Lower leg skin (tissue), 4 donors: Measurements from ENCODE around the gene RAP2A. TPM values are rescaled to one million over a fixed set of nuclear protein-coding genes. Genes with fewer than 3 reads are reported as not detected.

Experiments used
- DNase-seq, 2 donors: peaks; one replicate each; pipeline ENCODE4 v3.0.0-alpha.2; 2019; ENCODE audit warnings: low spot score in 2 of 2
- H3K4me3 ChIP-seq: fragments of 200-600 bp; sonication (generic); 2 replicates; pipeline ENCODE4 v1.5.1; 2017; ENCODE audit warnings: mild to moderate bottlenecking, low read depth; ENCODE audit not compliant: poor library complexity, severe bottlenecking
- POLR2A ChIP-seq, 2 donors: fragments of 450-650 bp; IDR thresholded peaks; one replicate each; pipeline ENCODE4 v1.6.1; 2016 to 2017; ENCODE audit warnings: antibody characterized with exemption in 2 of 2, mild to moderate bottlenecking in 1 of 2, moderate library complexity in 1 of 2
- WGBS, 2 donors: methylation state at CpG; one replicate each; pipeline ENCODE4 v1.1.5; 2018; 5-methylcytosine and 5-hydroxymethylcytosine counted together
- intact Hi-C: fragments of 100-400 bp; cut with DNase I; formaldehyde crosslinking; loops from one replicate; pipeline ENCODE4 v1.15.0; 2023; ENCODE audit warnings: low total_unique reads
- total RNA-seq, 4 donors: library from RNA; depleted of rRNA; stranded (reverse); fragments of >200 nt; gene quantifications; one replicate each; pipeline ENCODE4 v1.1.0, GENCODE V29; 2016
- TF ChIP-seq, protein P1 (sequence below), 3 donors: fragments of 450-650 bp; IDR thresholded peaks; one replicate each; pipeline ENCODE4 v1.5.1; 2016; ENCODE audit warnings: antibody characterized with exemption in 3 of 3, mild to moderate bottlenecking in 3 of 3, moderate library complexity in 2 of 3

Gene RAP2A
- total RNA-seq, 4 donors from 2014 or later = 8.4 to 14.8 (median 10.3) TPM

GRCh38 chr13:97456047-97456446 is 22.1 kb downstream of the RAP2A start:
- TF ChIP-seq POLR2A (IDR thresholded peaks at IDR 0.05) = no peak
- TF ChIP-seq, protein P1, sequence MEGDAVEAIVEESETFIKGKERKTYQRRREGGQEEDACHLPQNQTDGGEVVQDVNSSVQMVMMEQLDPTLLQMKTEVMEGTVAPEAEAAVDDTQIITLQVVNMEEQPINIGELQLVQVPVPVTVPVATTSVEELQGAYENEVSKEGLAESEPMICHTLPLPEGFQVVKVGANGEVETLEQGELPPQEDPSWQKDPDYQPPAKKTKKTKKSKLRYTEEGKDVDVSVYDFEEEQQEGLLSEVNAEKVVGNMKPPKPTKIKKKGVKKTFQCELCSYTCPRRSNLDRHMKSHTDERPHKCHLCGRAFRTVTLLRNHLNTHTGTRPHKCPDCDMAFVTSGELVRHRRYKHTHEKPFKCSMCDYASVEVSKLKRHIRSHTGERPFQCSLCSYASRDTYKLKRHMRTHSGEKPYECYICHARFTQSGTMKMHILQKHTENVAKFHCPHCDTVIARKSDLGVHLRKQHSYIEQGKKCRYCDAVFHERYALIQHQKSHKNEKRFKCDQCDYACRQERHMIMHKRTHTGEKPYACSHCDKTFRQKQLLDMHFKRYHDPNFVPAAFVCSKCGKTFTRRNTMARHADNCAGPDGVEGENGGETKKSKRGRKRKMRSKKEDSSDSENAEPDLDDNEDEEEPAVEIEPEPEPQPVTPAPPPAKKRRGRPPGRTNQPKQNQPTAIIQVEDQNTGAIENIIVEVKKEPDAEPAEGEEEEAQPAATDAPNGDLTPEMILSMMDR (IDR thresholded peaks at IDR 0.05) = no peak
- H3K4me3 ChIP-seq = no peak overlapping the region
- intact Hi-C loops = no loop called here
- WGBS, 2 donors = 76 to 77% methylated on average over 3 of the region's 3 CpGs
- DNase-seq = no peak

DNA sequence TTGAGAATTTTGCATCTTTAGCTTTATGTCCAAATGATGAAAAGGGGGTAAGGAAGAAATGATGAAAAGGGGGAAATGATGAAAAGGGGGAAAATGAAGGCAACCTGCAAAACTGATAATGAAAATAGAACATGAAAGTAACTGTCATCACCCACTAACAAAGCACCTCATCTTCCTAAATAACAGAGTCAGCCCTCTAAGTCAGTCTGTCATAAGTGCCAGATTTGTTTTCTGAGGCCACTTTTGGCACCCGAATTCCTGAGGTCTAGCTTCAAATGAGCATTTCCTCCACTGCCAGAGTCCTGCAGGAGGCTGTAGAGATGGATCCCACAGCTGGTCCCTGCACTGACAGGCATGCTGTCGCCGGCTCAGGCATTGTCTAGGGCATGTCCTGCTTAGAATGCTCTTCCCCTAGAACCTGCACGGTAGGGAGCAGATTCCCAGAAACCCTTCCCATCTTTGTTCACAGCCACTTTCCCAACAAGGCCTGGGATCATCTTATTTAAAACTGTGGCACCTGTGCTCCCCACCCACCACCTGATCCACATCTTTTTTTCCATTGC is 25.3 kb downstream of the RAP2A start:
- DNase-seq = no peak
- intact Hi-C loops = no loop called here
- no peak for TF ChIP-seq POLR2A (IDR thresholded peaks at IDR 0.05)
- TF ChIP-seq, protein P1 (IDR thresholded peaks at IDR 0.05) = no peak
- 71 to 73% methylated on average over 4 of the region's 4 CpGs for whole genome bisulfite sequencing, 2 donors
- H3K4me3 ChIP-seq = no peak overlapping the region

GRCh38 chr13:97460004-97460775 is 26.2 kb downstream of the RAP2A start:
- TF ChIP-seq, protein P1 (IDR thresholded peaks at IDR 0.05) = no peak
- no peak for TF ChIP-seq POLR2A (IDR thresholded peaks at IDR 0.05)
- WGBS, 2 donors = 50 to 51% methylated on average over 7 of the region's 7 CpGs
- DNase-seq = no peak
- intact Hi-C loops = no loop called here
- no peak overlapping the region for H3K4me3 ChIP-seq

DNA sequence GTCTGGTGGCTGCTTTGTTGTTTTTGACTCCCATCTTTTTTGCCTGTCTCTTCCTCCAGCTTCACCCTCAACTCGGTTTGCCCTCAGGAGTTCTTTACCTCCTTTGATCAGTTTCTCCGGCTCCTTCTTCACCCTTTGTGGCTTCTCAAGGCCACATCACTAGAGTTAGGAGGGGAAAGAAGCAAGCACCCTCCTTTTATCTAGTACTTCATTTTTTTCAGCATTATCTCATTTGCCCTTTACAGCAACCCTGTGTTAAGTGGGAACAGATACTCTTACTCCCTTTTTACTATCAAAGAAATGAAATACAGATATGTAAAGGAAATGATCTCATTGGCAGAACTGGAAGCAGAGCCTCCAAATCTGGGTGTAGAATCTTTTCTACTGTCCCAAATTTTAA is 26.9 kb downstream of the RAP2A start:
- WGBS, 2 donors = 77 to 78% methylated on average over 2 of the region's 2 CpGs
- TF ChIP-seq POLR2A (IDR thresholded peaks at IDR 0.05) = no peak
- TF ChIP-seq, protein P1 (IDR thresholded peaks at IDR 0.05) = no peak
- no peak overlapping the region for H3K4me3 ChIP-seq
- intact Hi-C loops = no loop called here
- no peak for DNase-seq

- intact Hi-C loops = no loop called here
- WGBS, 2 donors = 71 to 78% methylated on average over 3 of the region's 3 CpGs
These were observed 30.6 kb downstream of the RAP2A start for GRCh38 chr13:97464561-97464960.

More at GRCh38 chr13:97464561-97464960, 30.6 kb downstream of the RAP2A start:
- H3K4me3 ChIP-seq = no peak overlapping the region
- TF ChIP-seq POLR2A (IDR thresholded peaks at IDR 0.05) = no peak
- TF ChIP-seq, protein P1 (IDR thresholded peaks at IDR 0.05) = no peak
- DNase-seq = no peak
